Fibroblast of skin of right biceps (primary cell): ENCODE data around the gene DEPDC7.

Experiments used
- DNase-seq: peaks from one replicate; pipeline ENCODE4 v3.0.0-alpha.2; 2013

DEPDC7 gene

GRCh38 chr11:33063326-33063881, 47.7 kb downstream of the DEPDC7 start:
- DNase-seq, result peak; percentile 61

DNA sequence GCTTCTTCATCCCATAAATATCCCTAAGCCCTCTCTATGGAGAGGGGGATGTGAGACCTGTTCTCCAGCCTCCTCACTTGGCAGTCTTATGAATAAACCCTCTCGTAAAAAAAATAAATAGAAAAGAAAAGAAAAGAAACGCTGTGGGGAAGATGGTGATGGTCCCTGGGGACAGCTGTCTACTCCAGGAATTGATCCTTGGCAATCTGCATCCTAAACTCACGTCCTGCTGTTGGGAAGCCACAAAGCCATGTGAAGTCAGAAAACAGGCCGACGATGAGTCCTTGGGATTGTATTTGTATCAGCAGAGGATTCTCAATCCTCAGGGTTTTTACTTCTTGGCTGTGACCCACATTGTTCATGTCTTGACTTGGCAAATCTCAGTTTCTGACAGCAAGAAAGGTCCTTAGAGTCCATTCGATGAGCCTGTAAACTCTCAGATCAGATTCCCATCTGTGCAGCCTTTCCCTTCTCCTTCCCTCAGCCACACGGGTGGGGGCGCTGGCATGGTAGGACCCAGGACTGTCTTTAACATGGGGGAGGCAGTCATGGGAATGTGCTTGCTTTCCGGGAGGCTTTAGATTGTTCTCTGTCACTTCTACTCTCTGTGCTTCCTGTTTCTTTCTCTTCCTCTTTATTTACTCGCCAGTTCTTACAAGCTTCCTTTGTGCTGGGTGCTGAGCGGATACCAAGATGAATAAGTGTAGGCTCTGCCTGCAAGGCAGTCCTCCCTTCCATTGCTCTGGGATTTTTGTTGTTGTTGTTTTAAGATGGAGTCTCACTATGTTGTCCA, 48.6 kb downstream of the DEPDC7 start:
- DNase-seq, result no peak

DNA sequence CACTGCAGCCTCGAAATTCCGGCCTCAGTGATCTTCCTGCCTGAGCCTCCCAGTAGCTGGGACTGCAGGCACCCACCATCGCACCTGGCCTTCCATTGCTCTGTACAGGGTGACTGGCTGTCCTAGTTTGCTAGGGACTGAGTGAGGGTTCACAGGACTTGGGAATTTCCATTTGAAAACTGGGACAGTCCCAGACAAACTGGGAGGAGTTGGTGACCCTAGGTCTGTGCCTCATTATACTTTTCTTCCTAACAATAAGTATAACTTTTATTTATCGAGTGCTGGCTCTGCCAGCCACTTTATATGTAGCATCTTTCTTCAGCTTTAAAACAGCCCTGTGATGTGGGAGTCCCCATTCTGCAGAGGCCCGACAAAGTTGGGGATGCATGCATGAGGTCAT, 49.2 kb downstream of the DEPDC7 start:
- DNase-seq, result no peak

DNA sequence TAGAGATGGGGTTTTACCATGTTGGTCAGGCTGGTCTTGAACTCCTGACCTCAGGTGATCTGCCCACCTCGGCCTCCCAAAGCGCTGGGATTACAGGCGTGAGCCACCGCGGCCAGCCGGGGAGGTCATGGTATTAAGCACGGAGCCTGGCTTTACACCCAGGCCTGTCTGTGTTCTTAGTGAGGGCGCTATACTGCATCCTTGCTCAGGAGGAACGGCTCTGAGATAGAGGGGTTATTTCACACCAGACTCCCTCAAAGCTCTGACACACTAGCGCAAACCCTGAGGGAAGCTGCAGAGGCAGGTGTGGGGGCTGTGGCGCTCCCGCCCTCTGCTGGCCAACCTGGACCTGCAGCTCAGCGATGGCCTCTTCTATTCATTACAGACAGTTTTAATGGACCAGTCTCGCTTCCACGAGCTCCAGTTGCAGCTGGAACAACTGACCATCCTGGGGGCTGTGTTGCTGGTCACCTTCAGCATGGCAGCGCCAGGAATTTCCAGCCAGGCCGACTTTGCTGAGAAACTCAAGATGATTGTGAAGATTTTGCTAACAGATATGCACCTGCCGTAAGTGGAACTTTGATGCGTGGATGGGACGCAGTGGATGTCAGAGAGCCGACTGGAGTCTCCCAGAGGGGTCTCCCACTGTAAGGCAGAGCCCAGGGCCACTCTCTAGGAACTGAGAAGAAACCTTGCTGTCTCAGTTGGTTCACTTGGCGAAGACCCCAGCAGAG, 49.9 kb downstream of the DEPDC7 start:
- peak; percentile 60 for DNase-seq

- no peak for DNase-seq
Observed at GRCh38 chr11:33067294-33067693, 51.6 kb downstream of the DEPDC7 start.

DNA sequence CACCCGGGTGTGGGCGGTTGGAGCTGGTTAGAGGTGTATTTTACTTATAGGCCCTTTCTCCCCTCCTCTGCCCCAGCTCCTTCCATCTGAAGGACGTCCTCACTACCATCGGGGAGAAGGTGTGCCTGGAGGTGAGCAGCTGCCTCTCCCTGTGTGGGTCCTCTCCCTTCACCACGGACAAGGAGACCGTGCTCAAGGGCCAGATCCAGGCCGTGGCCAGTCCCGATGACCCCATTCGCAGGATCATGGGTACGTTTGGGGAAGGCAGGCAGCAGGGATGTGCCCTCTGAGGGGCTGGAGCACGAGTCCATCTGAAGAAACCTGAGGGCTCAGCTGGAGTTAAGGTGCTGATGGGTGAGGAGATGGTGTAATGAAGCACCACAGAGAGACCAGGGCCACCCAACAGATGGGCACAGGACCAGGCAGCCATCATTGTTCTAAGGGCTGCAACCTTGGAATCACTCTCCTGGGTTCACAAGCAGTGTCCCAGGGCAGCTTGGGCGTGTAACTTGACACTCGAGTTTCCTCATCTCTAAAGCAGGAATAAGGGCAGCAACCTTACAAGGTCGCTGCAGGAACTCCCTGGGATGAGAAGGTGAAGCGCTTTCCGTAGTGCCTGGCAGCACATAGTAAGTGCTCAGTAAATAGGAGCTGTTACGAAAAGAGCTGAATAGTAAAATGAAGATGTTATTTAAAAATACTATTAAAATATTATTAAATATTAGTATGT, 53.1 kb downstream of the DEPDC7 start:
- DNase-seq, result no peak

DNA sequence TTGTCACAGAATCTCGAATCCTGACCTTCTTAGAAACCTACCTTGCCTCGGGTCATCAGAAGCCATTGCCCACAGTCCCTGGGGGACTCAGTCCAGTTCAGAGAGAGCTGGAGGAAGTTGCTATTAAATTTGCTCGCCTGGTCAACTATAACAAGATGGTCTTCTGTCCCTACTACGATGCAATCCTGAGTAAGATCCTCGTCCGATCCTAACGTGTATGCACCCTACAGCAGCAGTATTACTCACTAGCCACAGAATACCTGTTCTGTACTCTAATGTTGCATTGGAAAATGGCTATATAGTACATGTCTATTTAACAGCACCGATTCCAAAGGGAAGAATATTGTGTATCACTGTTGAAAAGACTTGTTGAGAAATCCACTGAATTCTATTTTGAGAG, 56.8 kb downstream of the DEPDC7 start:
- DNase-seq, result no peak
